Suprapubic skin (tissue), 4 donors: ENCODE results near the gene FAM131C.

Experiments used
- POLR2A ChIP-seq, 2 donors: fragments of 450-650 bp; IDR thresholded peaks; one replicate each; pipeline ENCODE4 v1.6.1; 2017; ENCODE audit warnings: antibody characterized with exemption in 2 of 2, mild to moderate bottlenecking in 2 of 2, moderate library complexity in 2 of 2
- POLR2AphosphoS5 ChIP-seq, 3 donors: sonication (generic); formaldehyde crosslinking; IDR thresholded peaks; one replicate each; pipeline ENCODE4 v1.6.1; 2017; ENCODE audit warnings: antibody characterized with exemption in 3 of 3
- TF ChIP-seq, protein P1 (sequence below), 2 donors: fragments of 200-600 bp in 1 of 2; fragments of 450-650 bp in 1 of 2; sonication (generic) in 1 of 2; IDR thresholded peaks; one replicate each; pipeline ENCODE4 v1.5.1; 2016 to 2019; ENCODE audit warnings: antibody characterized with exemption in 2 of 2, mild to moderate bottlenecking in 1 of 2, moderate library complexity in 1 of 2

DNA sequence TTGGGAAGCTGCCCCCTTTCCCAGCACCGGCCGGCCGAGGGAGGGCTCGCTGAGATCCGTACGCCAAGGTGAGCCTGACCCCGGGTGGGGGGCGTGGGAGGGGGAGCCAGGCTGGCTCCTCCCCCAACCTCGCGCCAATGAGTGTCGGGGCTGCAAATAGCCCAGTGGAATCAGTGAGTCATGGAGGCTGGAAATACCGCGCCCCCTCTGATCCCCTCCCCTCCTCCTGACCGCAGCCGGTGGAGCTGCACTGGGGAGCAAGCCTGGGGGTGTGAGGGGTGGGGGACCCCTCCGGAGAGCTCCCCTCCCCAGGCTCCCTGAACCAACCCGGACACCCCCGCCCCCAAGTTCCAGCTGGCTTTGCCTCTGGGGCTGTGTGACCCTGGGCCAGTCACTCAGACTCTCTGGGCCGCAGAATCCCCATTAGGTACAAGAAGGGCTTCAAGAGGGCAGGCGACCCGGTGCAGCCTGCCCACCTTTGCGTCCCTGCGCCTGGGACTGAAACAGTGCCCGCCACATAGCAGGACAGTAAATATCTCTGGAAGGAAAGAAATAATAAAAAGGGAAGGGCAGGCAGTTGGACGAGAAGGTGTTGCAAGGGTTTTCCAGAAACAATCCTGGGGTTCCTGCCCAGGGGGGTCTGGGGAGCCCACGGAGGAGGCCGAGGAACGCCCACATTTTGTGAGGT is 60.1 kb downstream of the FAM131C start:
- TF ChIP-seq, protein P1, sequence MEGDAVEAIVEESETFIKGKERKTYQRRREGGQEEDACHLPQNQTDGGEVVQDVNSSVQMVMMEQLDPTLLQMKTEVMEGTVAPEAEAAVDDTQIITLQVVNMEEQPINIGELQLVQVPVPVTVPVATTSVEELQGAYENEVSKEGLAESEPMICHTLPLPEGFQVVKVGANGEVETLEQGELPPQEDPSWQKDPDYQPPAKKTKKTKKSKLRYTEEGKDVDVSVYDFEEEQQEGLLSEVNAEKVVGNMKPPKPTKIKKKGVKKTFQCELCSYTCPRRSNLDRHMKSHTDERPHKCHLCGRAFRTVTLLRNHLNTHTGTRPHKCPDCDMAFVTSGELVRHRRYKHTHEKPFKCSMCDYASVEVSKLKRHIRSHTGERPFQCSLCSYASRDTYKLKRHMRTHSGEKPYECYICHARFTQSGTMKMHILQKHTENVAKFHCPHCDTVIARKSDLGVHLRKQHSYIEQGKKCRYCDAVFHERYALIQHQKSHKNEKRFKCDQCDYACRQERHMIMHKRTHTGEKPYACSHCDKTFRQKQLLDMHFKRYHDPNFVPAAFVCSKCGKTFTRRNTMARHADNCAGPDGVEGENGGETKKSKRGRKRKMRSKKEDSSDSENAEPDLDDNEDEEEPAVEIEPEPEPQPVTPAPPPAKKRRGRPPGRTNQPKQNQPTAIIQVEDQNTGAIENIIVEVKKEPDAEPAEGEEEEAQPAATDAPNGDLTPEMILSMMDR (IDR thresholded peaks at IDR 0.05): no peak
- TF ChIP-seq POLR2A (IDR thresholded peaks at IDR 0.05): no peak
- TF ChIP-seq POLR2AphosphoS5 (IDR thresholded peaks at IDR 0.05): no peak
